ENCODE data around the gene EXOC3. TPM values are rescaled to one million over a fixed set of nuclear protein-coding genes. Genes with fewer than 3 reads are reported as not detected.
A peak's percentile ranks its signal among the peaks of the same experiment; 100 is the strongest.

Gene EXOC3
- total and polyA plus RNA-seq, 11 donors: 20.6 to 45.5 (median 42.8) TPM

- Histone ChIP-seq H3K27me3 (peaks cover 21 to 70% (median 46%) of the 10 kb centered on the region in 9 donors), H3K4me3 (no peak overlapping the region), H3K4me1 (peaks cover 0 to 11% (median 0%) of the 10 kb centered on the region in 12 donors), H3K36me3 (no peaks in the 10 kb centered on the region), H3K9me3 (no peaks in the 10 kb centered on the region), H3K27ac (no peak overlapping the region)
- DNase-seq (peak in 1 of 5 donors; percentile 42), ATAC-seq (no peak)
- intact Hi-C loops (cut with DNase I): no loop called here
- 93 to 95% (median 94%) methylated on average over 21 to 27 of the region's 27 CpGs for WGBS, 4 donors
- no peak for TF ChIP-seq POLR2A (IDR thresholded peaks at IDR 0.05)
- no peak for TF ChIP-seq CTCF (IDR thresholded peaks at IDR 0.05)
These were observed 39.5 kb downstream of the EXOC3 start for GRCh38 chr5:482506-482905.

- DNase-seq (peak in 1 of 5 donors; percentile 43), ATAC-seq (no peak)
- no peaks in the 10 kb centered on the region for H3K36me3 ChIP-seq
- 92 to 93% (median 92%) methylated on average over 21 to 26 of the region's 26 CpGs for WGBS, 4 donors
- no peak overlapping the region for H3K27ac ChIP-seq
- H3K4me3 ChIP-seq: no peak overlapping the region
- TF ChIP-seq CTCF (IDR thresholded peaks at IDR 0.05) (no peak), POLR2A (IDR thresholded peaks at IDR 0.05) (no peak)
- intact Hi-C loops (cut with DNase I): no loop called here
- peaks cover 21 to 73% (median 46%) of the 10 kb centered on the region in 9 donors for H3K27me3 ChIP-seq
- no peaks in the 10 kb centered on the region for H3K9me3 ChIP-seq
- H3K4me1 ChIP-seq: peaks cover 0 to 11% (median 0%) of the 10 kb centered on the region in 12 donors
These were observed 40.0 kb downstream of the EXOC3 start for GRCh38 chr5:483011-483410.

GRCh38 chr5:483434-484140, 40.6 kb downstream of the EXOC3 start:
- no peaks in the 10 kb centered on the region for H3K36me3 ChIP-seq
- TF ChIP-seq CTCF (IDR thresholded peaks at IDR 0.05) (no peak), POLR2A (IDR thresholded peaks at IDR 0.05) (no peak)
- intact Hi-C loops (cut with DNase I): no loop called here
- 76 to 85% (median 85%) methylated on average over 24 to 34 of the region's 34 CpGs for WGBS, 4 donors
- ATAC-seq (no peak), DNase-seq (peak in 1 of 5 donors; percentile 61)
- no peak overlapping the region for H3K27ac ChIP-seq
- no peaks in the 10 kb centered on the region for H3K9me3 ChIP-seq
- H3K27me3 ChIP-seq: peaks cover 21 to 79% (median 45%) of the 10 kb centered on the region in 9 donors
- no peak overlapping the region for H3K4me3 ChIP-seq
- H3K4me1 ChIP-seq: peaks cover 0 to 11% (median 0%) of the 10 kb centered on the region in 12 donors

GRCh38 chr5:484556-484955, 41.6 kb downstream of the EXOC3 start:
- 90 to 94% (median 92%) methylated on average over 22 to 24 of the region's 24 CpGs for WGBS, 4 donors
- Histone ChIP-seq H3K27ac (no peak overlapping the region), H3K9me3 (no peaks in the 10 kb centered on the region), H3K4me3 (no peak overlapping the region), H3K36me3 (no peaks in the 10 kb centered on the region), H3K4me1 (peaks cover 0 to 11% (median 0%) of the 10 kb centered on the region in 12 donors), H3K27me3 (peaks cover 19 to 78% (median 38%) of the 10 kb centered on the region in 9 donors)
- no peak for ATAC-seq
- intact Hi-C loops (cut with DNase I): no loop called here
- no peak for DNase-seq
- TF ChIP-seq POLR2A (IDR thresholded peaks at IDR 0.05) (no peak), CTCF (IDR thresholded peaks at IDR 0.05) (no peak)
